NCI-H2081 treated with DMSO at 0.1 percent for 48 hours (cell line): ENCODE data around the gene SLC2A13.
"Not testable (repeated sequence)": the region's sequence is repeated elsewhere in the genome, so short reads cannot be mapped to it uniquely, and the experiment has no call there.

Experiments
- DNase-seq: peaks from one replicate; lab custom pipeline; 2025; lab: John Stamatoyannopoulos, UW

The SLC2A13 gene

GRCh38 chr12:40034712-40035111, 71.2 kb downstream of the SLC2A13 start:
- DNase-seq, result no peak

GRCh38 chr12:40034156-40034555, 71.7 kb downstream of the SLC2A13 start:
- DNase-seq, result no peak

- peak; percentile 64 for DNase-seq
These were observed 72.6 kb downstream of the SLC2A13 start for GRCh38 chr12:40033242-40033630.

GRCh38 chr12:40032433-40033241, 73.2 kb downstream of the SLC2A13 start:
- no peak for DNase-seq

- DNase-seq, result peak; percentile 53
These were observed 73.9 kb downstream of the SLC2A13 start for GRCh38 chr12:40031965-40032364.

- DNase-seq, result not testable (repeated sequence)
These were observed 74.9 kb downstream of the SLC2A13 start for GRCh38 chr12:40030970-40031369.

- no peak for DNase-seq
These were observed 77.6 kb downstream of the SLC2A13 start for GRCh38 chr12:40028296-40028695.

- DNase-seq, result no peak
These were observed 83.0 kb downstream of the SLC2A13 start for GRCh38 chr12:40022850-40023249.

GRCh38 chr12:40020261-40020691, 85.6 kb downstream of the SLC2A13 start:
- no peak for DNase-seq

- no peak for DNase-seq
These were observed 88.4 kb downstream of the SLC2A13 start for GRCh38 chr12:40017488-40017887.

GRCh38 chr12:40016980-40017379, 88.9 kb downstream of the SLC2A13 start:
- DNase-seq, result no peak

- no peak for DNase-seq
These were observed 90.0 kb downstream of the SLC2A13 start for GRCh38 chr12:40015881-40016280.

- no peak for DNase-seq
These were observed 90.5 kb downstream of the SLC2A13 start for GRCh38 chr12:40015345-40015744.

GRCh38 chr12:40013847-40014246, 92.0 kb downstream of the SLC2A13 start:
- no peak for DNase-seq

- DNase-seq, result no peak
These were observed 92.6 kb downstream of the SLC2A13 start for GRCh38 chr12:40013292-40013691.

- no peak for DNase-seq
These were observed 93.2 kb downstream of the SLC2A13 start for GRCh38 chr12:40012711-40013110.

- no peak for DNase-seq
These were observed 94.1 kb downstream of the SLC2A13 start for GRCh38 chr12:40011775-40012129.

- DNase-seq, result peak; percentile 26
These were observed 94.7 kb downstream of the SLC2A13 start for GRCh38 chr12:40010899-40011774.

GRCh38 chr12:40002178-40003169, 103.4 kb downstream of the SLC2A13 start:
- DNase-seq, result no peak

- no peak for DNase-seq
These were observed 104.5 kb downstream of the SLC2A13 start for GRCh38 chr12:40001406-40001805.

- DNase-seq, result no peak
These were observed 105.0 kb downstream of the SLC2A13 start for GRCh38 chr12:40000884-40001283.

GRCh38 chr12:39993268-39993667, 112.6 kb downstream of the SLC2A13 start:
- DNase-seq, result no peak
